Osteoblast (primary cell): ENCODE measurements around the gene GRB14. TPM values are rescaled to one million over a fixed set of nuclear protein-coding genes. Genes with fewer than 3 reads are reported as not detected.
A peak's percentile ranks its signal among the peaks of the same experiment; 100 is the strongest.
"Not testable (repeated sequence)": the region's sequence is repeated elsewhere in the genome, so short reads cannot be mapped to it uniquely, and the experiment has no call there.

Experiments
- DNase-seq: peaks from one replicate; pipeline ENCODE4 v3.0.0; 2011; ENCODE audit warnings: low spot score, mixed read lengths; ENCODE audit not compliant: insufficient read length; ENCODE audit errors: missing footprints
- H2AFZ ChIP-seq: 2 replicates; pipeline ENCODE4 v1.6.0; 2011; ENCODE audit warnings: mild to moderate bottlenecking, low read length
- H3K27ac ChIP-seq: 2 replicates; pipeline ENCODE4 v1.5.1; 2011; ENCODE audit warnings: mild to moderate bottlenecking, low read depth, low read length, moderate library complexity
- H3K27me3 ChIP-seq: 2 replicates; pipeline ENCODE4 v1.6.0; 2012; ENCODE audit warnings: mild to moderate bottlenecking, control low read depth, inconsistent platforms, low read length, moderate library complexity; ENCODE audit not compliant: insufficient read depth
- H3K36me3 ChIP-seq: 2 replicates; pipeline ENCODE4 v1.5.1; 2011; ENCODE audit warnings: mild to moderate bottlenecking, low read length, control low read depth, moderate library complexity; ENCODE audit not compliant: insufficient read depth
- H3K4me1 ChIP-seq: 2 replicates; pipeline ENCODE4 v1.5.1; 2011; ENCODE audit warnings: mild to moderate bottlenecking, low read length, control low read depth, moderate library complexity; ENCODE audit not compliant: insufficient read depth
- H3K4me2 ChIP-seq: 2 replicates; pipeline ENCODE4 v1.6.0; 2011; ENCODE audit warnings: mild to moderate bottlenecking, low read length; ENCODE audit not compliant: insufficient read depth
- H3K4me3 ChIP-seq: fragments of 200-600 bp; sonication (generic); 3 replicates; pipeline ENCODE4 v1.5.1; 2012; ENCODE audit warnings: mild to moderate bottlenecking, low read length, inconsistent platforms; ENCODE audit not compliant: insufficient read depth
- H3K79me2 ChIP-seq: 2 replicates; pipeline ENCODE4 v1.6.0; 2012; ENCODE audit warnings: mild to moderate bottlenecking, low read length, control low read depth, inconsistent platforms; ENCODE audit not compliant: insufficient read depth
- H3K9me3 ChIP-seq: 2 replicates; pipeline ENCODE4 v1.5.1; 2011; ENCODE audit warnings: low read depth, low read length, control low read depth
- H4K20me1 ChIP-seq: 2 replicates; pipeline ENCODE4 v1.6.0; 2012; ENCODE audit warnings: mild to moderate bottlenecking, low read length, control low read depth; ENCODE audit not compliant: insufficient read depth
- CTCF ChIP-seq: IDR thresholded peaks from 2 replicates; pipeline ENCODE4 v1.5.1; 2011; ENCODE audit warnings: mild to moderate bottlenecking, low read depth, low read length, moderate library complexity; ENCODE audit errors: extremely low read depth
- total RNA-seq: library from RNA; depleted of rRNA; stranded (reverse); fragments of >200 nt; gene quantifications from 2 replicates; pipeline ENCODE4 v1.2.3, GENCODE V29; 2012

GRB14 gene
- total RNA-seq, 1 donor, result 0.72 TPM

- Histone ChIP-seq H4K20me1 (no peaks in the 10 kb centered on the region), H3K9me3 (no peaks in the 10 kb centered on the region), H3K79me2 (no peaks in the 10 kb centered on the region), H2AFZ (peak overlapping the region; percentile 21), H3K27me3 (peaks cover 4% of the 10 kb centered on the region), H3K4me1 (no peaks in the 10 kb centered on the region), H3K27ac (no peak overlapping the region), H3K36me3 (no peaks in the 10 kb centered on the region), H3K4me3 (no peak overlapping the region), H3K4me2 (no peak overlapping the region)
- TF ChIP-seq CTCF, result no peak
- DNase-seq, result no peak
Measured at GRCh38 chr2:164558450-164558849, 62.8 kb downstream of the GRB14 start.

GRCh38 chr2:164554487-164554886 lies 66.8 kb downstream of the GRB14 start:
- Histone ChIP-seq H3K4me3 (no peak overlapping the region), H3K79me2 (no peaks in the 10 kb centered on the region)
- DNase-seq, result no peak

GRCh38 chr2:164551519-164551918 lies 69.8 kb downstream of the GRB14 start:
- Histone ChIP-seq H3K79me2 (no peaks in the 10 kb centered on the region), H3K36me3 (no peaks in the 10 kb centered on the region), H3K4me1 (no peaks in the 10 kb centered on the region), H3K9me3 (no peaks in the 10 kb centered on the region), H3K4me3 (no peak overlapping the region), H4K20me1 (no peaks in the 10 kb centered on the region), H3K27ac (no peak overlapping the region), H2AFZ (no peak overlapping the region), H3K27me3 (no peaks in the 10 kb centered on the region), H3K4me2 (no peak overlapping the region)
- TF ChIP-seq CTCF, result no peak
- DNase-seq, result no peak

More at GRCh38 chr2:164554487-164554886, 66.8 kb downstream of the GRB14 start:
- no peaks in the 10 kb centered on the region for H3K4me1 ChIP-seq
- no peaks in the 10 kb centered on the region for H4K20me1 ChIP-seq
- H3K27me3 ChIP-seq, result peaks cover 4% of the 10 kb centered on the region
- H3K9me3 ChIP-seq, result no peaks in the 10 kb centered on the region
- H3K27ac ChIP-seq, result no peak overlapping the region
- no peaks in the 10 kb centered on the region for H3K36me3 ChIP-seq
- no peak for TF ChIP-seq CTCF
- H3K4me2 ChIP-seq, result no peak overlapping the region
- no peak overlapping the region for H2AFZ ChIP-seq

- H3K9me3 ChIP-seq, H2AFZ ChIP-seq, H3K4me3 ChIP-seq, H3K79me2 ChIP-seq, DNase-seq, H4K20me1 ChIP-seq, H3K4me2 ChIP-seq, H3K4me1 ChIP-seq, H3K27ac ChIP-seq, H3K27me3 ChIP-seq, H3K36me3 ChIP-seq: not testable (repeated sequence)
Measured at GRCh38 chr2:164549705-164550104, 71.6 kb downstream of the GRB14 start.
